HepG2 (cell line): ENCODE data around the gene ARHGAP26. TPM values are rescaled to one million over a fixed set of nuclear protein-coding genes. Genes with fewer than 3 reads are reported as not detected.

Experiments
- ATAC-seq: fragments of 200-7000 bp; cut with Tn5 transposase; 3 replicates; pipeline ENCODE4 v1.9.1; 2020; ENCODE audit warnings: mild to moderate bottlenecking, moderate library complexity
- BruUV-seq: library from RNA; stranded (reverse); fragments of 400-500 nt; replicated peaks from 2 replicates; lab custom pipeline; 2021; lab: Mats Ljungman, UMichigan
- CTCF ChIA-PET: fragments of 300-600 bp; formaldehyde crosslinking; extraction: SDS; loops from one replicate; lab custom pipeline; 2021; ENCODE audit warnings: low total read pairs, inconsistent platforms, low intra/inter-chr PET ratio; lab: Yijun Ruan, JAX
- POLR2A ChIA-PET: fragments of 350-600 bp; sonication (Branson Sonifier 250); formaldehyde crosslinking; loops from one replicate; lab custom pipeline; 2020; ENCODE audit warnings: antibody characterized with exemption, inconsistent platforms; lab: Yijun Ruan, JAX
- DNase-seq: peaks from one replicate; pipeline ENCODE4 v3.0.0-alpha.2; 2015; ENCODE audit warnings: low spot score
- FAIRE-seq: peaks from 3 replicates; lab custom pipeline; 2011; peaks lifted over from hg19 to GRCh38; lab: Jason Lieb, UNC
- H2AFZ ChIP-seq: one replicate; pipeline ENCODE4 v1.6.1; 2011; ENCODE audit warnings: low read length, inconsistent platforms
- H3K27ac ChIP-seq: fragments of 300-600 bp; 3 replicates; pipeline ENCODE4 v1.8.0; 2011; ENCODE audit warnings: mixed run types, mild to moderate bottlenecking, mixed read lengths, low read length, inconsistent platforms; ENCODE audit not compliant: insufficient read depth; ENCODE audit errors: extremely low read length
- H3K27me3 ChIP-seq, 2 experiments: fragments of 200-600 bp in 1 of 2; 2 replicates in 1 of 2; 3 replicates in 1 of 2; pipeline versions ENCODE4 v1.6.0 to v1.8.0; 2011; ENCODE audit warnings: low read length in 2 of 2, mild to moderate bottlenecking in 2 of 2, moderate library complexity in 2 of 2, inconsistent platforms in 1 of 2; ENCODE audit not compliant: insufficient read depth in 2 of 2, control insufficient read depth in 1 of 2
- H3K36me3 ChIP-seq, 2 experiments: fragments of 200-600 bp in 1 of 2; replicated peaks in 1 of 2; 2 replicates in 1 of 2; 3 replicates in 1 of 2; pipeline versions ENCODE4 v1.5.1 to v1.8.0; 2011; ENCODE audit warnings: low read length in 2 of 2, inconsistent platforms in 1 of 2; ENCODE audit not compliant: insufficient read depth in 2 of 2, control insufficient read depth in 1 of 2
- H3K4me1 ChIP-seq: 2 replicates; pipeline ENCODE4 v1.5.1; 2012; ENCODE audit warnings: low read length, inconsistent platforms; ENCODE audit not compliant: insufficient read depth
- H3K4me2 ChIP-seq: 2 replicates; pipeline ENCODE4 v1.6.0; 2011; ENCODE audit warnings: low read depth, low read length, inconsistent platforms
- H3K4me3 ChIP-seq, 3 experiments: fragments of 200-600 bp in 1 of 3; sonication (generic), shearing (Covaris generic) in 1 of 3; replicated peaks in 1 of 3; 2 replicates each; pipeline ENCODE4 v1.5.1; 2011 to 2016; ENCODE audit warnings: low read length in 3 of 3, inconsistent platforms in 2 of 3, low read depth in 2 of 3, mild to moderate bottlenecking in 2 of 3, control low read depth in 1 of 3, mixed read lengths in 1 of 3; ENCODE audit not compliant: insufficient read depth in 1 of 3
- H3K79me2 ChIP-seq: one replicate; pipeline ENCODE4 v1.6.1; 2011; ENCODE audit warnings: low read length, inconsistent platforms; ENCODE audit not compliant: insufficient read depth
- H3K9ac ChIP-seq: 2 replicates; pipeline ENCODE4 v1.6.0; 2011; ENCODE audit warnings: mild to moderate bottlenecking, low read depth, low read length, inconsistent platforms; ENCODE audit not compliant: insufficient read depth
- H3K9me3 ChIP-seq: 2 replicates; pipeline ENCODE4 v1.5.1; 2012; ENCODE audit warnings: mild to moderate bottlenecking, low read length
- H4K20me1 ChIP-seq: 2 replicates; pipeline ENCODE4 v1.6.0; 2011; ENCODE audit warnings: inconsistent platforms, mild to moderate bottlenecking, low read length, moderate library complexity; ENCODE audit not compliant: insufficient read depth
- CEBPG ChIP-seq: IDR thresholded peaks from 2 replicates; pipeline ENCODE4 v1.6.1; 2016
- DRAP1 ChIP-seq: IDR thresholded peaks from 2 replicates; pipeline ENCODE4 v1.6.1; 2016; ENCODE audit warnings: missing genetic modification reagents, missing compliant biosample characterization
- HDAC2 ChIP-seq: sonication (generic); formaldehyde crosslinking; IDR thresholded peaks from 2 replicates; pipeline ENCODE4 v1.4.0; 2020; ENCODE audit warnings: missing genetic modification reagents
- ZBTB33 ChIP-seq: sonication (generic); formaldehyde crosslinking; IDR thresholded peaks from 2 replicates; pipeline ENCODE4 v1.4.0; 2020; ENCODE audit warnings: missing genetic modification reagents
- ZFP1 ChIP-seq: IDR thresholded peaks from 2 replicates; pipeline ENCODE4 v1.6.1; 2016
- ZNF256 ChIP-seq: sonication (generic); formaldehyde crosslinking; conservative IDR thresholded peaks from 2 replicates; pipeline ENCODE4 v1.4.0; 2020; ENCODE audit warnings: missing genetic modification reagents
- WGBS: methylation state at CpG from one replicate; pipeline ENCODE4 v1.1.6; 2017; ENCODE audit warnings: low lambda C conversion rate; 5-methylcytosine and 5-hydroxymethylcytosine counted together
- in situ Hi-C: cut with HindIII; loops from 2 replicates; pipeline ENCODE4 v1.10.0; 2017; ENCODE audit warnings: low pct_unique_long_range_greater_than_20kb; ENCODE audit not compliant: extremely low pct_ligation_motif_present
- intact Hi-C: fragments of 100-400 bp; cut with micrococcal nuclease; formaldehyde crosslinking; loops from one replicate; pipeline ENCODE4 v1.10.0; 2022; ENCODE audit not compliant: unreplicated experiment
- polyA plus RNA-seq, 8 experiments: library from polyadenylated mRNA; depleted of rRNA in 3 of 8; stranded (reverse) in 7 of 8; unstranded in 1 of 8; fragments of >200 nt; fragmentation: Illumina TruSeq in 4 of 8; extraction: Trizol in 4 of 8; gene quantifications; 2 replicates each; pipeline versions ENCODE4 v1.2.1 to v1.2.3, GENCODE V29; 2011 to 2016; ENCODE audit warnings: low read depth in 4 of 8, missing spikeins in 1 of 8, mixed read lengths in 1 of 8; ENCODE audit not compliant: insufficient read depth in 1 of 8
- total RNA-seq, 5 experiments: library from RNA; depleted of rRNA; stranded (reverse); fragments of >200 nt; fragmentation: Illumina TruSeq; extraction: Trizol; gene quantifications; 2 replicates each; pipeline ENCODE4 v1.2.3, GENCODE V29; 2016; ENCODE audit warnings: low read depth in 1 of 5

ARHGAP26 gene
- total and polyA plus RNA-seq, 2 of the 13 experiments (the other 11 are each of a cell fraction or from before 2014, with no cell fraction given), result 9.6 to 18.2 TPM

DNA sequence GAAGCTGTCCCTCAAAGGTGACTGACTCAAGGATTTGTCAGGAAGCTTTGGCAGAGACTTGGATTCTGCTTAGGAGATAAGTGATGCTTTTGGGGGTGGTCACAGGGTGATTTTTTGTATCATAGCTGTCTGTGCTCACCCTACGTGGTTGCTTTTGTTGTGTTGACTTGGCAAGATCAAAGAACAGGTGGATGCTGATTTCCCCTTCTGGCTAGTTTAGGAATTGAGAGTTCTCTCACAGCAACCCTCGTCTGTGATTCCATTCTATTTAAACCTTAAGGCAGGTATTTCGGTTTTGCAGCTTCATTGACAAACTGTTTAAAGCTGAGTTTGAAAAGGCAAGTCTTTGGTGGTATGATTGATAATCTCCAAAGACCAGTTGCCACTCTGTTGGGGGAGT, 27.2 kb downstream of the ARHGAP26 start:
- no peak overlapping the region for H3K9ac ChIP-seq
- TF ChIP-seq DRAP1 (CRISPR knock-in tag), result no peak
- TF ChIP-seq ZNF256 (CRISPR knock-in tag), result no peak
- no peak for TF ChIP-seq ZFP1 (CRISPR knock-in tag)
- 85% methylated on average over 3 of the region's 3 CpGs for WGBS
- no peaks in the 10 kb centered on the region for H3K36me3 ChIP-seq
- H2AFZ ChIP-seq, result no peak overlapping the region
- BruUV-seq, result no TSS peak
- no peak overlapping the region for H3K27ac ChIP-seq
- in situ Hi-C loops, result no loop called here
- intact Hi-C loops, result no loop called here
- ATAC-seq, result no peak
- no peaks in the 10 kb centered on the region for H3K27me3 ChIP-seq
- no peak for DNase-seq
- H3K79me2 ChIP-seq, result peaks cover 12% of the 10 kb centered on the region
- no peak overlapping the region for H3K4me2 ChIP-seq
- FAIRE-seq, result no peak
- no peaks in the 10 kb centered on the region for H4K20me1 ChIP-seq
- ChIA-PET CTCF (no interaction called here), POLR2A (interaction anchor here (1.4 kb wide), 1 partner anchor 37 kb away, joined by 6 read pairs; no protein-coding TSS in a partner anchor)
- no peaks in the 10 kb centered on the region for H3K9me3 ChIP-seq
- H3K4me1 ChIP-seq, result peaks cover 50% of the 10 kb centered on the region
- H3K4me3 ChIP-seq, result no peak overlapping the region

DNA sequence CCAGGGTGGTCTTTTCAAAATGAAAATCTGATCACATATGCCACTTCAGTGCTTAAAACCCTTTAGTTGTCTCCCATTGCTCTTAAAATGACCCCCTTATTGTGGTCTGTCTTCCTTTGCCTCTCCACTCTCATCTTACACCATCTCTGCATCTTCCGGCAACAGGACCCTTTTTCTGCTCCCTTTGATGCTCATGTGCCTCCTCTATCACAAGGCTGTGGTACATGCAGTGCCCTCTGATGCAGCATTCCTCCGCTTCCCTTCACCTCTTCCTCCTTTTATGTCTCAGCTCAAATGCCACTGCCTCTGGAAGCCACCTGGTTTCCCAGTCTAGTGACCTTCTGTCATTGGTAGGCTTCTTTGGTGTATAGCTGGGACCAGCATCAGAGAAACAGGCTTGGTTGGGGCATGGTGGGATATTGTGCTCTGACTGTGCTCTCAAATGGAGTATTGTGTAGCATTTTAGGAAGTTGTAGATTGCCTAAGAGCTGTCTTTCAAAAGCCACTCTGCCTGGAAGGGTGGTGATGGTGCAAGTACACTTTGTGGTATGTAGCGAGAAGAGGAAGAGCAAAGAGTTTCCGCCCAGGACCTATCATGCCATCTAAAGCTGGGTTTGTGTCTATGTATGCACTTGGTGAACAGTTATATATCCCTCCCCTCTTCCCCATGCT, 28.1 kb downstream of the ARHGAP26 start:
- peak; percentile 46 for DNase-seq
- TF ChIP-seq ZBTB33 (CRISPR knock-in tag) (peak; percentile 33; the same call in 1 of the 2 replicates), HDAC2 (CRISPR knock-in tag) (no peak), CEBPG (CRISPR knock-in tag) (peak; percentile 47)
- TF ChIP-seq, all 625 proteins: peak for 2
- no TSS peak for BruUV-seq
- FAIRE-seq, result no peak
- Histone ChIP-seq H4K20me1 (no peaks in the 10 kb centered on the region), H3K36me3 (no peaks in the 10 kb centered on the region), H3K9me3 (no peaks in the 10 kb centered on the region), H3K4me3 (no peak overlapping the region), H2AFZ (no peak overlapping the region), H3K27me3 (no peaks in the 10 kb centered on the region), H3K27ac (no peak overlapping the region), H3K9ac (no peak overlapping the region), H3K4me2 (no peak overlapping the region), H3K79me2 (peaks cover 12% of the 10 kb centered on the region), H3K4me1 (peaks cover 50% of the 10 kb centered on the region)
- ChIA-PET POLR2A (no interaction called here), CTCF (no interaction called here)
- ATAC-seq, result no peak
- intact Hi-C loops (no loop called here), in situ Hi-C loops (no loop called here)
- WGBS, result 96% methylated on average over 4 of the region's 4 CpGs
